HL-60 (cell line): ENCODE results near the gene TIAM1.

Source experiments
- DNase-seq, 2 experiments: peaks; one replicate each; pipeline ENCODE4 v3.0.0-alpha.2; 2010 to 2020; ENCODE audit warnings: low read depth in 1 of 2, low spot score in 1 of 2
- H3K27ac ChIP-seq: fragments of 250-450 bp; sonication (Bioruptor Pico); replicated peaks from 2 replicates; pipeline ENCODE4 v1.5.1; 2020; ENCODE audit warnings: mild to moderate bottlenecking, moderate library complexity
- H3K27me3 ChIP-seq: fragments of 250-450 bp; sonication (Bioruptor Pico); 2 replicates; pipeline ENCODE4 v1.5.1; 2021; ENCODE audit warnings: mild to moderate bottlenecking, moderate library complexity; ENCODE audit not compliant: insufficient read depth, poor library complexity, severe bottlenecking
- H3K4me3 ChIP-seq: replicated peaks from 2 replicates; pipeline ENCODE4 v1.5.1; 2011; ENCODE audit warnings: mild to moderate bottlenecking, control low read depth, low read length; ENCODE audit not compliant: insufficient read depth
- CTCF ChIP-seq: IDR thresholded peaks from one replicate; pipeline ENCODE4 v1.5.1; 2011; ENCODE audit warnings: low read length, control low read depth, inconsistent platforms; ENCODE audit not compliant: insufficient read depth
- GABPA ChIP-seq: IDR thresholded peaks from 2 replicates; pipeline ENCODE4 v1.6.1; 2012; ENCODE audit warnings: low read depth
- POLR2AphosphoS5 ChIP-seq: IDR thresholded peaks from 2 replicates; pipeline ENCODE4 v1.6.1; 2012; ENCODE audit warnings: low read depth
- REST ChIP-seq: IDR thresholded peaks from 2 replicates; pipeline ENCODE4 v1.6.1; 2012; ENCODE audit warnings: low read depth; ENCODE audit not compliant: insufficient replicate concordance
- SPI1 ChIP-seq: IDR thresholded peaks from 2 replicates; pipeline ENCODE4 v1.6.1; 2012; ENCODE audit warnings: low read depth, mild to moderate bottlenecking, borderline replicate concordance

Gene TIAM1

DNA sequence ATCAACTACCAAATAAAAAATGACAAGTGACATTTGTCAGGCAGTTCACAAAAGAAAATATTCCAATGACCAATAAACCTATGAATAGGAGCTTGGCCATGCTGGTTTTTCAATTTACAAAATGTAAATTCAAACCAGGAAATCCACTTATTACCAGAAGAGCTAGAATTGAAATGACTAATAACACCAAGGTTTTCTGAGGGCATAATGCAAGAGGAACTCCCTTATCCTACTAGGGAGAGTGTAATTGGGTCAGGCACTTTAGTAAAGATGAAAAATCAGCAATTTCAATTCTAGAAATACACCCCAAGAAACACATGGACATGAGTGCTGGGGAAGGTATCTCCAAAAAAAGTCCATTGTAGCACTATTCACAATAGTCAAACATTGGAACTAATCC is 16.7 kb upstream of the TIAM1 start:
- no peak overlapping the region for H3K4me3 ChIP-seq
- no peaks in the 10 kb centered on the region for H3K27me3 ChIP-seq
- no peak overlapping the region for H3K27ac ChIP-seq
- no peak for TF ChIP-seq SPI1
- no peak for TF ChIP-seq REST
- no peak for TF ChIP-seq CTCF
- no peak for TF ChIP-seq POLR2AphosphoS5
- TF ChIP-seq GABPA: no peak
- DNase-seq: no peak

DNA sequence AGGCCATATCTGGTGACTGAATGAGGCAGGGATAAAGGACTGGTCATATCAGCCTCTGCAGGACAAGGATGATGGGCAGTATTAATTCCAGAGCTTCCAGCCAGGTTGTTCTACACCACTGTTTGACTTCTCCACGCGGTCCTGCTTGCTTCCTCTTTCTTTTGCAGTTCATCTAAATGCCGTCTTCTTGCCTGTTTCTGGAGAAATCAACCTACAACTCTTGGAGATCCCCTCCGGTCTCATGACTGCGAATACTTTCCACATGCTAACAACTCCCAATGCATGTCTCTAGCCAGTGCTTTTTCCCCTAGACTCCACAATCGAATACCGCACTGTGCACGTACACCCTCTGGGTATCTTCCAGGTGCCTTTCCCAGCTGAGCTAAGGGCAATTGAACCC is 14.1 kb upstream of the TIAM1 start:
- no peak for DNase-seq
- Histone ChIP-seq H3K4me3 (no peak overlapping the region), H3K27ac (no peak overlapping the region), H3K27me3 (no peaks in the 10 kb centered on the region)
- TF ChIP-seq GABPA: no peak
- TF ChIP-seq POLR2AphosphoS5: no peak
- no peak for TF ChIP-seq SPI1
- TF ChIP-seq CTCF: no peak
- no peak for TF ChIP-seq REST

DNA sequence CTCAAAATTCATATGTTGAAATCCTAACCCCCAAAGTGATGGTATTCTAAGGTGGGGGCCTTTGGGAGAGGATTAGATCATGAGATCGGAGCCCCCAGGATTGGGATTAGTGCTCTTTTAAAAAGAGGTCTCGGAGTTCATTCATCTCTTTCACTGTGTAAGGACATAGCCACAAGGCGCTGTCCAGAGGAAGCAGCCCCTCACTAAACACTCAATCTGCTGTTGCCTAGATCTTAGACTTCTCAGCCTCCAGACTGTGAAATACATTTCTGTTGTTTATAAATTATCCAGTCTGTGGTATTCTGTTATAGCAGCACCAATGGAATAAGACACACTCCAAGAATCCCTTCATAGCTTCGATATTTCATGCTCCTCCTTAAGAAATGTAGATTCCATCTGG is 12.4 kb upstream of the TIAM1 start:
- DNase-seq: no peak
- TF ChIP-seq REST: no peak

More for the DNA sequence above, 12.4 kb upstream of the TIAM1 start:
- H3K27me3 ChIP-seq: no peaks in the 10 kb centered on the region
- no peak overlapping the region for H3K27ac ChIP-seq
- H3K4me3 ChIP-seq: no peak overlapping the region
